IMR-90 (cell line): ENCODE results near the gene CLDN15. TPM values are rescaled to one million over a fixed set of nuclear protein-coding genes. Genes with fewer than 3 reads are reported as not detected.

Experiments used
- ATAC-seq: fragments of 200-7000 bp; cut with Tn5 transposase; 2 replicates; pipeline ENCODE4 v1.9.1; 2020; ENCODE audit warnings: low read depth, mild to moderate bottlenecking, moderate library complexity
- BruUV-seq: library from RNA; stranded (reverse); fragments of 400-500 nt; replicated peaks from 2 replicates; lab custom pipeline; 2021; lab: Mats Ljungman, UMichigan
- CTCF ChIA-PET: fragments of 300-600 bp; formaldehyde crosslinking; extraction: SDS; loops from one replicate; lab custom pipeline; 2021; ENCODE audit warnings: antibody characterized with exemption; lab: Yijun Ruan, JAX
- POLR2A ChIA-PET: fragments of 300-600 bp; sonication (Branson Sonifier 250); formaldehyde crosslinking; loops from one replicate; lab custom pipeline; 2022; ENCODE audit warnings: antibody characterized with exemption; ENCODE audit not compliant: unreplicated experiment; lab: Charles Lee
- DNase-seq: peaks from one replicate; pipeline ENCODE4 v3.0.0; 2013
- H2AFZ ChIP-seq: replicated peaks from 2 replicates; pipeline ENCODE3; 2013; ENCODE audit warnings: low read length, mild to moderate bottlenecking; ENCODE audit not compliant: poor library complexity
- H2AK5ac ChIP-seq: 2 replicates; pipeline ENCODE4 v1.6.1; 2013; ENCODE audit warnings: low read depth, low read length, inconsistent platforms
- H2AK9ac ChIP-seq: replicated peaks from 2 replicates; pipeline ENCODE3; 2013; ENCODE audit warnings: mild to moderate bottlenecking, low read depth, low read length, moderate library complexity; ENCODE audit not compliant: poor library complexity
- H2BK120ac ChIP-seq: 2 replicates; pipeline ENCODE4 v1.6.1; 2013; ENCODE audit warnings: low read depth, low read length, inconsistent platforms
- H2BK15ac ChIP-seq: 3 replicates; pipeline ENCODE4 v1.6.1; 2013; ENCODE audit warnings: low read depth, low read length, inconsistent platforms
- H2BK20ac ChIP-seq: 2 replicates; pipeline ENCODE4 v1.6.1; 2013; ENCODE audit warnings: low read depth, mild to moderate bottlenecking, inconsistent platforms, low read length, moderate library complexity
- H2BK5ac ChIP-seq: 2 replicates; pipeline ENCODE4 v1.6.1; 2013; ENCODE audit warnings: mild to moderate bottlenecking, low read depth, low read length, inconsistent platforms; ENCODE audit not compliant: poor library complexity, severe bottlenecking
- H3K14ac ChIP-seq: replicated peaks from 2 replicates; pipeline ENCODE4 v1.6.1; 2013; ENCODE audit warnings: low read depth, low read length, inconsistent platforms
- H3K18ac ChIP-seq: 2 replicates; pipeline ENCODE4 v1.6.1; 2013; ENCODE audit warnings: low read depth, low read length, control low read depth
- H3K23ac ChIP-seq: 2 replicates; pipeline ENCODE4 v1.6.1; 2013; ENCODE audit warnings: low read depth, low read length, inconsistent platforms
- H3K27ac ChIP-seq: 2 replicates; pipeline ENCODE4 v1.5.1; 2013; ENCODE audit warnings: mild to moderate bottlenecking, control low read depth, low read length; ENCODE audit not compliant: insufficient read depth
- H3K27me3 ChIP-seq: 2 replicates; pipeline ENCODE4 v1.6.1; 2013; ENCODE audit warnings: low read length; ENCODE audit not compliant: control insufficient read depth, insufficient read depth
- H3K36me3 ChIP-seq: 2 replicates; pipeline ENCODE4 v1.6.1; 2013; ENCODE audit warnings: low read length, mixed read lengths; ENCODE audit not compliant: control insufficient read depth, insufficient read depth
- H3K4ac ChIP-seq: 2 replicates; pipeline ENCODE4 v1.6.1; 2013; ENCODE audit warnings: low read depth, low read length, inconsistent platforms
- H3K4me1 ChIP-seq: 2 replicates; pipeline ENCODE4 v1.6.1; 2013; ENCODE audit warnings: low read length, mixed read lengths; ENCODE audit not compliant: control insufficient read depth, insufficient read depth
- H3K4me2 ChIP-seq: 2 replicates; pipeline ENCODE4 v1.6.1; 2013; ENCODE audit warnings: low read depth, mild to moderate bottlenecking, control low read depth, low read length, moderate library complexity
- H3K4me3 ChIP-seq: 2 replicates; pipeline ENCODE4 v1.5.1; 2013; ENCODE audit warnings: low read depth, mild to moderate bottlenecking, control low read depth, low read length, moderate library complexity; ENCODE audit not compliant: insufficient read depth
- H3K56ac ChIP-seq: 2 replicates; pipeline ENCODE4 v1.6.1; 2013; ENCODE audit warnings: low read length, inconsistent platforms; ENCODE audit not compliant: insufficient read depth; ENCODE audit errors: extremely low read depth
- H3K79me1 ChIP-seq, 2 experiments: 2 replicates each; pipeline ENCODE4 v1.6.1; 2013; ENCODE audit warnings: low read length in 2 of 2, inconsistent platforms in 1 of 2, low read depth in 1 of 2
- H3K9ac ChIP-seq: 2 replicates; pipeline ENCODE4 v1.6.1; 2013; ENCODE audit warnings: low read depth, low read length, control low read depth
- H3K9me1 ChIP-seq: 2 replicates; pipeline ENCODE4 v1.6.1; 2013; ENCODE audit warnings: low read length, inconsistent platforms; ENCODE audit not compliant: insufficient read depth
- H3K9me3 ChIP-seq: 2 replicates; pipeline ENCODE4 v1.6.1; 2013; ENCODE audit warnings: low read length; ENCODE audit not compliant: control insufficient read depth, insufficient read depth
- H4K20me1 ChIP-seq: 2 replicates; pipeline ENCODE4 v1.6.1; 2013; ENCODE audit warnings: low read length, inconsistent platforms; ENCODE audit not compliant: insufficient read depth
- H4K5ac ChIP-seq: 2 replicates; pipeline ENCODE4 v1.6.1; 2013; ENCODE audit warnings: mild to moderate bottlenecking, low read depth, low read length, control low read depth
- H4K8ac ChIP-seq, 2 experiments: 2 replicates each; pipeline ENCODE4 v1.6.1; 2013; ENCODE audit warnings: low read depth in 2 of 2, low read length in 2 of 2, control low read depth in 1 of 2, inconsistent platforms in 1 of 2
- H4K91ac ChIP-seq: 2 replicates; pipeline ENCODE4 v1.6.1; 2013; ENCODE audit warnings: low read depth, low read length, inconsistent platforms; ENCODE audit not compliant: insufficient read depth
- CHD1 ChIP-seq: IDR thresholded peaks from 2 replicates; pipeline ENCODE4 v1.6.1; 2012; ENCODE audit warnings: low read depth, low read length, improper control_type of control experiment
- FOS ChIP-seq: fragments of 150-350 bp; IDR thresholded peaks from 2 replicates; pipeline ENCODE4 v1.6.1; 2016; ENCODE audit warnings: low read depth, low read length
- MAFK ChIP-seq: IDR thresholded peaks from 2 replicates; pipeline ENCODE4 v1.6.1; 2012; ENCODE audit warnings: low read depth, low read length, improper control_type of control experiment
- RFX5 ChIP-seq: IDR thresholded peaks from 2 replicates; pipeline ENCODE4 v1.8.0; 2012; ENCODE audit warnings: low read depth, mild to moderate bottlenecking, low read length, moderate library complexity
- USF2 ChIP-seq: fragments of 150-350 bp; IDR thresholded peaks from 2 replicates; pipeline ENCODE4 v1.6.1; 2017; ENCODE audit warnings: mild to moderate bottlenecking, antibody characterized with exemption, low read length, low read depth
- WGBS, 2 experiments: methylation state at CpG; one replicate each; pipeline versions ENCODE4 v1.1.5 to v1.1.7; 2013; ENCODE audit warnings: missing lambda C conversion rate in 2 of 2; ENCODE audit not compliant: insufficient read length in 1 of 2; ENCODE audit errors: extremely low coverage in 2 of 2; 5-methylcytosine and 5-hydroxymethylcytosine counted together
- dilution Hi-C: fragments of 300-500 bp; cut with HindIII; formaldehyde crosslinking; loops from one replicate; pipeline ENCODE4 v1.14.3; 2018; ENCODE audit warnings: low sequenced_read_pairs; ENCODE audit not compliant: unreplicated experiment
- in situ Hi-C: fragments of 300-500 bp; cut with MboI; formaldehyde crosslinking; loops from 3 replicates; pipeline ENCODE4 v1.14.3; 2019; ENCODE audit warnings: low sequenced_read_pairs, inconsistent platforms, mixed read lengths
- intact Hi-C: fragments of 100-400 bp; cut with micrococcal nuclease; formaldehyde crosslinking; loops from 2 replicates; pipeline ENCODE4 v1.10.0; 2022
- polyA plus RNA-seq, 3 experiments: library from polyadenylated mRNA; depleted of rRNA; stranded (reverse); fragments of >200 nt; gene quantifications; 2 replicates each; pipeline ENCODE4 v1.2.3, GENCODE V29; 2012; ENCODE audit warnings: low replicate concordance in 1 of 3
- total RNA-seq: library from RNA; depleted of rRNA; stranded (reverse); fragments of >200 nt; gene quantifications from 2 replicates; pipeline ENCODE4 v1.2.3, GENCODE V29; 2012
- TF ChIP-seq, protein P1 (sequence below): fragments of 150-350 bp; IDR thresholded peaks from 2 replicates; pipeline ENCODE4 v1.6.1; 2016; ENCODE audit warnings: low read depth, mild to moderate bottlenecking, low read length, moderate library complexity, borderline replicate concordance
- TF ChIP-seq, protein P2 (sequence below): conservative IDR thresholded peaks from 2 replicates; pipeline ENCODE4 v1.5.1; 2012; ENCODE audit warnings: mild to moderate bottlenecking, low read depth, low read length, improper control_type of control experiment

The CLDN15 gene
- total and polyA plus RNA-seq, 2 of the 4 experiments (the other 2 are of a cell fraction), result 0.72 to 5.4 TPM

GRCh38 chr7:101211501-101211900, 26.1 kb downstream of the CLDN15 start:
- Histone ChIP-seq H3K18ac (no peak overlapping the region), H3K4me1 (peaks cover 8% of the 10 kb centered on the region), H3K9me3 (no peaks in the 10 kb centered on the region), H4K20me1 (no peaks in the 10 kb centered on the region; the same call in 1 of the 2 replicates), H3K56ac (no peak overlapping the region), H3K14ac (no peak overlapping the region), H3K27ac (no peak overlapping the region), H3K9me1 (peaks cover 4% of the 10 kb centered on the region), H2AK5ac (no peak overlapping the region), H2AK9ac (no peak overlapping the region), H2BK120ac (no peak overlapping the region), H2BK20ac (no peak overlapping the region), H3K4me3 (no peak overlapping the region), H4K5ac (no peak overlapping the region), H4K91ac (no peak overlapping the region), H2BK5ac (no peak overlapping the region), H3K36me3 (peaks cover 54% of the 10 kb centered on the region), H2AFZ (no peak overlapping the region), H3K9ac (no peak overlapping the region), H3K27me3 (no peaks in the 10 kb centered on the region), H2BK15ac (no peak overlapping the region), H4K8ac (no peak overlapping the region), H3K4me2 (no peak overlapping the region), H3K79me1 (peaks cover 4 to 18% of the 10 kb centered on the region in 2 experiments; a peak in 3 of 4 replicates), H3K23ac (no peak overlapping the region), H3K4ac (no peak overlapping the region)
- dilution Hi-C loops (no loop called here), intact Hi-C loops (no loop called here), in situ Hi-C loops (no loop called here)
- DNase-seq, result no peak
- CTCF ChIA-PET, result no interaction called here
- TF ChIP-seq RFX5 (no peak), MAFK (no peak), CHD1 (no peak), USF2 (no peak), FOS (no peak)
- TF ChIP-seq, protein P1, sequence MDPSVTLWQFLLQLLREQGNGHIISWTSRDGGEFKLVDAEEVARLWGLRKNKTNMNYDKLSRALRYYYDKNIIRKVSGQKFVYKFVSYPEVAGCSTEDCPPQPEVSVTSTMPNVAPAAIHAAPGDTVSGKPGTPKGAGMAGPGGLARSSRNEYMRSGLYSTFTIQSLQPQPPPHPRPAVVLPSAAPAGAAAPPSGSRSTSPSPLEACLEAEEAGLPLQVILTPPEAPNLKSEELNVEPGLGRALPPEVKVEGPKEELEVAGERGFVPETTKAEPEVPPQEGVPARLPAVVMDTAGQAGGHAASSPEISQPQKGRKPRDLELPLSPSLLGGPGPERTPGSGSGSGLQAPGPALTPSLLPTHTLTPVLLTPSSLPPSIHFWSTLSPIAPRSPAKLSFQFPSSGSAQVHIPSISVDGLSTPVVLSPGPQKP, result no peak
- TF ChIP-seq, protein P2, sequence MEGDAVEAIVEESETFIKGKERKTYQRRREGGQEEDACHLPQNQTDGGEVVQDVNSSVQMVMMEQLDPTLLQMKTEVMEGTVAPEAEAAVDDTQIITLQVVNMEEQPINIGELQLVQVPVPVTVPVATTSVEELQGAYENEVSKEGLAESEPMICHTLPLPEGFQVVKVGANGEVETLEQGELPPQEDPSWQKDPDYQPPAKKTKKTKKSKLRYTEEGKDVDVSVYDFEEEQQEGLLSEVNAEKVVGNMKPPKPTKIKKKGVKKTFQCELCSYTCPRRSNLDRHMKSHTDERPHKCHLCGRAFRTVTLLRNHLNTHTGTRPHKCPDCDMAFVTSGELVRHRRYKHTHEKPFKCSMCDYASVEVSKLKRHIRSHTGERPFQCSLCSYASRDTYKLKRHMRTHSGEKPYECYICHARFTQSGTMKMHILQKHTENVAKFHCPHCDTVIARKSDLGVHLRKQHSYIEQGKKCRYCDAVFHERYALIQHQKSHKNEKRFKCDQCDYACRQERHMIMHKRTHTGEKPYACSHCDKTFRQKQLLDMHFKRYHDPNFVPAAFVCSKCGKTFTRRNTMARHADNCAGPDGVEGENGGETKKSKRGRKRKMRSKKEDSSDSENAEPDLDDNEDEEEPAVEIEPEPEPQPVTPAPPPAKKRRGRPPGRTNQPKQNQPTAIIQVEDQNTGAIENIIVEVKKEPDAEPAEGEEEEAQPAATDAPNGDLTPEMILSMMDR, result no peak
- no TSS peak for BruUV-seq
- WGBS, 2 experiments, result 96% methylated on average over 17 of the region's 24 CpGs; no CpG with 5 or more reads in 1 of the 2 experiments
- ATAC-seq, result no peak
- POLR2A ChIA-PET, result no interaction called here
